DOHH2 (cell line): ENCODE data around the gene RAPGEF1.

Experiments
- H3F3A ChIP-seq: fragments of 200-600 bp; sonication (generic), shearing (Covaris generic); 2 replicates; pipeline ENCODE4 v1.6.0; 2016; ENCODE audit warnings: antibody characterized with exemption, mild to moderate bottlenecking; ENCODE audit not compliant: control insufficient read depth, insufficient read depth
- H3K27ac ChIP-seq: fragments of 200-600 bp; sonication (generic); 2 replicates; pipeline ENCODE4 v1.5.1; 2014; ENCODE audit warnings: low read depth, mild to moderate bottlenecking, low read length, moderate library complexity
- H3K27me3 ChIP-seq: fragments of 200-600 bp; sonication (generic); 2 replicates; pipeline ENCODE4 v1.6.1; 2014; ENCODE audit warnings: mild to moderate bottlenecking, low read length, mixed read lengths; ENCODE audit not compliant: control insufficient read depth
- H3K36me3 ChIP-seq: fragments of 200-600 bp; sonication (generic); 2 replicates; pipeline ENCODE4 v1.6.1; 2014; ENCODE audit warnings: mild to moderate bottlenecking, low read length, moderate library complexity, mixed read lengths; ENCODE audit not compliant: control insufficient read depth
- H3K4me1 ChIP-seq: fragments of 200-600 bp; sonication (generic); 2 replicates; pipeline ENCODE4 v1.6.1; 2014; ENCODE audit warnings: mild to moderate bottlenecking, low read length, mixed read lengths; ENCODE audit not compliant: control insufficient read depth
- H3K4me2 ChIP-seq: fragments of 200-600 bp; sonication (generic); 2 replicates; pipeline ENCODE4 v1.6.0; 2014; ENCODE audit warnings: mild to moderate bottlenecking, low read length, moderate library complexity
- H3K4me3 ChIP-seq: fragments of 200-600 bp; sonication (generic); 2 replicates; pipeline ENCODE4 v1.5.1; 2014; ENCODE audit warnings: mild to moderate bottlenecking, low read length, mixed read lengths
- H3K79me2 ChIP-seq: fragments of 200-600 bp; sonication (generic); 2 replicates; pipeline ENCODE4 v1.6.1; 2014; ENCODE audit warnings: mild to moderate bottlenecking, low read length, mixed read lengths; ENCODE audit not compliant: control insufficient read depth
- H3K9me2 ChIP-seq: fragments of 200-600 bp; sonication (generic); replicated peaks from 2 replicates; pipeline ENCODE4 v1.6.1; 2014; ENCODE audit warnings: mild to moderate bottlenecking, low read length, mixed read lengths; ENCODE audit not compliant: control insufficient read depth
- H3K9me3 ChIP-seq: fragments of 200-600 bp; sonication (generic); 2 replicates; pipeline ENCODE4 v1.6.1; 2014; ENCODE audit warnings: antibody characterized with exemption, low read length, mixed read lengths; ENCODE audit not compliant: control insufficient read depth, insufficient read depth
- H4K20me1 ChIP-seq: fragments of 200-600 bp; sonication (generic); 2 replicates; pipeline ENCODE4 v1.6.0; 2014; ENCODE audit warnings: low read depth, mild to moderate bottlenecking, antibody characterized with exemption, low read length, moderate library complexity; ENCODE audit not compliant: control insufficient read depth, insufficient read depth
- CTCF ChIP-seq: fragments of 200-600 bp; sonication (generic); IDR thresholded peaks from one replicate; pipeline ENCODE4 v1.5.1; 2014; ENCODE audit warnings: antibody characterized with exemption, mild to moderate bottlenecking, low read depth, low read length; ENCODE audit not compliant: poor library complexity, severe bottlenecking
- EZH2phosphoT487 ChIP-seq: fragments of 200-600 bp; sonication (generic); IDR thresholded peaks from 2 replicates; pipeline ENCODE4 v1.6.1; 2017; ENCODE audit warnings: borderline replicate concordance, mild to moderate bottlenecking, antibody characterized with exemption, low read length, moderate library complexity, mixed read lengths

Gene RAPGEF1

DNA sequence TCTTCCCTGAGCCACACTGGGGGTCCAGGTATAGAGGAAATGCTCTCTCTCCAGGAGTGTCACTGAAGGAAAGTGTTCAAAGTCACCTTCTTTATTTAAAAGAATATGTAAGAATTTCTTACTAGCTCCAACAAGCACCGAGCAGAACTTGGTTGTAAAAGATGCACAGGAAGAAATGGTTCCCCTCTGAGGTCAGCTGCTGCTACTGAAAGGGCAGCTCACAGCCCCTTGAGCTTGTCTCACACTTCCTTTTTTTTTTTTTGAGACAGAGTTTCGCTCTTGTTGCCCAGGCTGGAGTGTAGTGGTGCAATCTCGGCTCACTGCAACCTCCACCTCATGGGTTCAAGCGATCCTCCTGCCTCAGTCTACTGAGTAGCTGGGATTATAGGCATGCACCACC, 117.4 kb downstream of the RAPGEF1 start:
- no peak overlapping the region for H3K4me2 ChIP-seq
- H3K4me1 ChIP-seq: peaks cover 19% of the 10 kb centered on the region
- no peaks in the 10 kb centered on the region for H3K9me3 ChIP-seq
- H3F3A ChIP-seq: no peaks in the 10 kb centered on the region; the same call in 1 of the 2 replicates
- H3K79me2 ChIP-seq: no peaks in the 10 kb centered on the region
- TF ChIP-seq CTCF (no peak), EZH2phosphoT487 (no peak)
- H3K36me3 ChIP-seq: peaks cover 95% of the 10 kb centered on the region
- no peak overlapping the region for H3K27ac ChIP-seq
- no peak overlapping the region for H3K4me3 ChIP-seq
- H4K20me1 ChIP-seq: no peaks in the 10 kb centered on the region
- H3K27me3 ChIP-seq: no peaks in the 10 kb centered on the region
- H3K9me2 ChIP-seq: no peaks in the 10 kb centered on the region

DNA sequence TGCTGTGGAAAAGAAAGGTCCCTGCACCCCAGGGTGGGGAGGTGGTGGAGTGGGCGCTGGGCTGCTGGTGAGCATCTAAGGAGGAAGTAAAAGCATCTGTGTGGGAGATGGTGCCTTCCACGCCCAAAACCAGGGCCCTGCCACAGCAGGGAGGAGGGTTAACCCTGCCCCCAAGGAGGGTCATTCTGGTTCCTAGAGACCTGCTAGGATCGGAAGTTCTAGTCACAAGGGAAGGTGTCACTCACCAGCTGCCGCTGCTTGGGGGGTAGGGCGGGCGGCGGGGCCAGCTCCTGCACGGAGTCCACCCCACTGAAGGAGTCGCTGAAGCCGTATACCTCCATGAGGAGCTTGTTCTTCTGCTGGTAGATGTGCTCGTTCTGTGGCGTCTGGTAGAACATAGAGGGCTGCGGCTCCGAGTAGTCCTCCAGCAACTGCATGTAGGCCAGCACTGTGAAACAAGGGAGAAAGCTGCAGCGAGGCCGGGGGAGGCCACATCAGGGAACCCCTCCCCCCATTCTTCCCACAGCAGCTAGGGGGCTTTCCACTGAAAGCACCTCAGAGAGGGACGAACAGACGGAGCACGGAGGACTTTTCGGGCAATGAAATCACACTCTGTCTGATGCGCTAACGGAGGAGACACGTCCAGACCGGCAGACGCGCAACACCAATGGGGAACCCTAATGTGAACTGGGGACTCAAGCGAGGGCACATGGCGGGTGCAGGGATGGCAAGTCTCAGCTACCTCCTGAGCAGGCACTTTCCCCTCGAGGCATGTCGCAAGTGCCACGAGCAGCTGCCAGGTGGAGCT, 118.1 kb downstream of the RAPGEF1 start:
- Histone ChIP-seq H3K27me3 (no peaks in the 10 kb centered on the region), H3F3A (no peaks in the 10 kb centered on the region; the same call in 1 of the 2 replicates), H3K9me3 (no peaks in the 10 kb centered on the region), H3K36me3 (peaks cover 97% of the 10 kb centered on the region), H3K4me1 (peaks cover 19% of the 10 kb centered on the region), H3K79me2 (no peaks in the 10 kb centered on the region), H3K27ac (no peak overlapping the region), H3K4me3 (no peak overlapping the region), H3K4me2 (no peak overlapping the region), H3K9me2 (no peaks in the 10 kb centered on the region), H4K20me1 (no peaks in the 10 kb centered on the region)
- TF ChIP-seq EZH2phosphoT487 (no peak), CTCF (no peak)

DNA sequence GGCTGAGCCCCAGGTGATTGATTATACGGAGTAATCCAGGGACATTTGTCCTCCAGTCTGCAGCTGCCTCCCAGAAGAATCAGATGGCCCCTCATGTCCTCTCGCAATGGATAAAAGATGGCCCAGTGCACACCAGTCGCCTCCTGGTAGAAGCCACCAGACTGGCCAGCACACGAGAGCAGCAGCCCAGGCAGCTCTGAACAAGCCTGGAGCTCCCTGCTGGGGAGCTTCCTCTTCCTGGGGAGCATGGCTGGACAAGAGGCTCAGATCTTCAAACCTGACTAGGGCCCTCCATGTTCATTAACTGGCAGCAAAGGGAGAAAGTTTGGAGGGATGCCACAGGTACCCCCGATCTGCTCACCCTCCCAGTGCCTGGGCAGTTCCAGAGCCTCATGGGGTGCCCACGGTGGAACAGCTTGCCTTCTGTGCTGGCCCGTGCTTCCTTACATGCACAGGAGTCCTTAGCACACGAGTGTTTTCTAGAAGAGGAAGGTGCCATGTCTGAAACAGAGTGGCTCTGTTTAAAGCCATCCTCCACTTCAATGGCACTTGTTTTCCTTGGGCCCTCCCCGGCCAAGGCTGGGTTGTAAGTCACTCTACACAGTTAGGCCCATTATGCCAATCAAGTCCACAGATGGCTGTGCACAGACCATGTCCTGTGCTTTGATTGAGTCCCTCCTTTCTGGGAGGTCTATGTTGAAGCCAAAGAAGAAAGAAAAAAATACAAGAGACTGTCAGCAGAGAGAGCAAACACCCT, 118.9 kb downstream of the RAPGEF1 start:
- Histone ChIP-seq H3K4me3 (no peak overlapping the region), H3K36me3 (peaks cover 96% of the 10 kb centered on the region)

More for the DNA sequence above, 118.9 kb downstream of the RAPGEF1 start:
- no peak for TF ChIP-seq EZH2phosphoT487
- TF ChIP-seq CTCF: no peak
- H3K79me2 ChIP-seq: no peaks in the 10 kb centered on the region
- H3K27ac ChIP-seq: no peak overlapping the region
- H3K27me3 ChIP-seq: no peaks in the 10 kb centered on the region
- no peaks in the 10 kb centered on the region for H3F3A ChIP-seq
- no peaks in the 10 kb centered on the region for H3K9me3 ChIP-seq
- H3K4me1 ChIP-seq: peaks cover 19% of the 10 kb centered on the region
- no peaks in the 10 kb centered on the region for H3K9me2 ChIP-seq
- H4K20me1 ChIP-seq: no peaks in the 10 kb centered on the region
- no peak overlapping the region for H3K4me2 ChIP-seq
